ENCODE measurements around the gene PWWP2B.

The PWWP2B gene

GRCh38 chr10:132406750-132407149 lies 9.8 kb downstream of the PWWP2B start:
- H3K4me1 ChIP-seq (ENCODE audit: low read depth, poor library complexity, severe bottlenecking), result no peaks in the 10 kb centered on the region
- no peaks in the 10 kb centered on the region for H3K36me3 ChIP-seq (ENCODE audit: insufficient read depth)
- no peak overlapping the region for H3K4me3 ChIP-seq (IDR thresholded peaks at IDR 0.05; ENCODE audit: insufficient read depth, low read depth, low read length)
- no peak overlapping the region for H2AFZ ChIP-seq (ENCODE audit: low read depth)
- TF ChIP-seq, protein P1, sequence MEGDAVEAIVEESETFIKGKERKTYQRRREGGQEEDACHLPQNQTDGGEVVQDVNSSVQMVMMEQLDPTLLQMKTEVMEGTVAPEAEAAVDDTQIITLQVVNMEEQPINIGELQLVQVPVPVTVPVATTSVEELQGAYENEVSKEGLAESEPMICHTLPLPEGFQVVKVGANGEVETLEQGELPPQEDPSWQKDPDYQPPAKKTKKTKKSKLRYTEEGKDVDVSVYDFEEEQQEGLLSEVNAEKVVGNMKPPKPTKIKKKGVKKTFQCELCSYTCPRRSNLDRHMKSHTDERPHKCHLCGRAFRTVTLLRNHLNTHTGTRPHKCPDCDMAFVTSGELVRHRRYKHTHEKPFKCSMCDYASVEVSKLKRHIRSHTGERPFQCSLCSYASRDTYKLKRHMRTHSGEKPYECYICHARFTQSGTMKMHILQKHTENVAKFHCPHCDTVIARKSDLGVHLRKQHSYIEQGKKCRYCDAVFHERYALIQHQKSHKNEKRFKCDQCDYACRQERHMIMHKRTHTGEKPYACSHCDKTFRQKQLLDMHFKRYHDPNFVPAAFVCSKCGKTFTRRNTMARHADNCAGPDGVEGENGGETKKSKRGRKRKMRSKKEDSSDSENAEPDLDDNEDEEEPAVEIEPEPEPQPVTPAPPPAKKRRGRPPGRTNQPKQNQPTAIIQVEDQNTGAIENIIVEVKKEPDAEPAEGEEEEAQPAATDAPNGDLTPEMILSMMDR (conservative IDR thresholded peaks at IDR 0.05; ENCODE audit: low read depth, low read length), result no peak
- no peaks in the 10 kb centered on the region for H3K27me3 ChIP-seq (ENCODE audit: insufficient read depth, low read depth)
- peaks cover 6% of the 10 kb centered on the region; the same call in 1 of the 2 replicates for H3K79me2 ChIP-seq (ENCODE audit: insufficient read depth, low read depth)
- H3K27ac ChIP-seq, result no peak overlapping the region
- no peak overlapping the region for H3K9ac ChIP-seq
- no peak overlapping the region for H3K4me2 ChIP-seq
- H4K20me1 ChIP-seq (ENCODE audit: insufficient read depth), result no peaks in the 10 kb centered on the region

GRCh38 chr10:132407243-132407746 lies 10.3 kb downstream of the PWWP2B start:
- Histone ChIP-seq H3K79me2 (ENCODE audit: insufficient read depth, low read depth) (0 out of 2 replicates have a peak, but pooled peaks cover 4% of the 10 kb centered on the region), H3K4me2 (no peak overlapping the region), H3K4me1 (ENCODE audit: low read depth, poor library complexity, severe bottlenecking) (no peaks in the 10 kb centered on the region), H3K9ac (no peak overlapping the region), H3K36me3 (ENCODE audit: insufficient read depth) (no peaks in the 10 kb centered on the region), H3K4me3 (IDR thresholded peaks at IDR 0.05; ENCODE audit: insufficient read depth, low read depth, low read length) (no peak overlapping the region), H3K27me3 (ENCODE audit: insufficient read depth, low read depth) (no peaks in the 10 kb centered on the region), H3K27ac (no peak overlapping the region), H4K20me1 (ENCODE audit: insufficient read depth) (no peaks in the 10 kb centered on the region), H2AFZ (ENCODE audit: low read depth) (no peak overlapping the region)
- TF ChIP-seq, protein P1 (conservative IDR thresholded peaks at IDR 0.05; ENCODE audit: low read depth, low read length), result no peak

DNA sequence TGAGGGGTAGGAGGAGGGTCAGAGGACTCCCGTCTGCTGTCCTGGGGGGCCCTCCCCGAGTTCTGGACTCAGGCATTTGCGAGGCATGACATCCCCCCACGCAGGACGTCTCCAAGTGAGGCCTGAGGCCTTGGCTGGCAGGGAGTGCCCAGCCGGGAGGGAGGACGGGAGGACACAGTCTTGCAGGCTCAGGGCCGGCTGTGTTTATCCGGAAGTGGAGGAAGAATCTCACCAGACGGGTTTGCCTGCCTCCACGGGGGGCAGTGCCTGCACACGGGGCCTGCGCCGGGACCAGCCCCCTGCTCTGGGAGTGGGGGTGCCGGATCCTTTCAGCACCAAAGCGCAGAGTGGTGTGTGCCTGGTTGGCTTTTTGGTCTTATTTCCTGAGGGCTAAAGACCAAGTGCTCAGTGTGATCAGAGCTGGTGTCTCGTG lies 10.9 kb downstream of the PWWP2B start:
- no peak overlapping the region for H3K4me2 ChIP-seq
- H4K20me1 ChIP-seq (ENCODE audit: insufficient read depth), result no peaks in the 10 kb centered on the region
- no peaks in the 10 kb centered on the region for H3K27me3 ChIP-seq (ENCODE audit: insufficient read depth, low read depth)
- H3K79me2 ChIP-seq (ENCODE audit: insufficient read depth, low read depth), result 0 out of 2 replicates have a peak, but pooled peaks cover 4% of the 10 kb centered on the region
- H3K36me3 ChIP-seq (ENCODE audit: insufficient read depth), result no peaks in the 10 kb centered on the region
- H2AFZ ChIP-seq (ENCODE audit: low read depth), result no peak overlapping the region
- no peak overlapping the region for H3K4me3 ChIP-seq (IDR thresholded peaks at IDR 0.05; ENCODE audit: insufficient read depth, low read depth, low read length)
- H3K27ac ChIP-seq, result no peak overlapping the region
- H3K4me1 ChIP-seq (ENCODE audit: low read depth, poor library complexity, severe bottlenecking), result no peaks in the 10 kb centered on the region
- TF ChIP-seq, protein P1 (conservative IDR thresholded peaks at IDR 0.05; ENCODE audit: low read depth, low read length), result no peak
- H3K9ac ChIP-seq, result no peak overlapping the region

DNA sequence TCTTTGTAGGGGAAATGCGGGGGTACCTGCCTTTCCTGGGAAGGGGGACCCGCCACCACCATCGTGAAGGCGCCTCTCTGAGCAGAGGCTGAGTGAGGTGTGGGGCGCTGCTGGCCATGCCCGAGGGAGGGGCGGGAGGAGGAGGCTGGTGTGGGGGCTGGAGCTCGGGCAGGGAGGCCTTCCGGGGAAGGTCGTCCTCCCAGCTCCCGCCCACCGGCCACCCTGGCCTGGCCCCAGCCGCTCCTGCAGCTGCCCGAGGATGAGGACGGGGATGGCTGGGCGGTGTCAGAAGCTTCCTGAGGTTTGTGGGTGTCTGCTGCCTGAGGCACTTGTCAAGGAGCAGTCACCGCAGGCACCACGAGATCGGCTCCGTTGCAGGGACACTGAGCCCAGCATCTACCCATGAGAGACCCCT lies 11.4 kb downstream of the PWWP2B start:
- H3K4me2 ChIP-seq, result no peak overlapping the region
- no peak overlapping the region for H3K27ac ChIP-seq
- H3K9ac ChIP-seq, result no peak overlapping the region
- TF ChIP-seq, protein P1 (conservative IDR thresholded peaks at IDR 0.05; ENCODE audit: low read depth, low read length), result no peak
- no peaks in the 10 kb centered on the region for H4K20me1 ChIP-seq (ENCODE audit: insufficient read depth)
- no peak overlapping the region for H2AFZ ChIP-seq (ENCODE audit: low read depth)
- no peaks in the 10 kb centered on the region for H3K4me1 ChIP-seq (ENCODE audit: low read depth, poor library complexity, severe bottlenecking)
- no peaks in the 10 kb centered on the region for H3K27me3 ChIP-seq (ENCODE audit: insufficient read depth, low read depth)
- H3K4me3 ChIP-seq (IDR thresholded peaks at IDR 0.05; ENCODE audit: insufficient read depth, low read depth, low read length), result no peak overlapping the region
- no peaks in the 10 kb centered on the region for H3K36me3 ChIP-seq (ENCODE audit: insufficient read depth)
- 0 out of 2 replicates have a peak, but pooled peaks cover 1% of the 10 kb centered on the region for H3K79me2 ChIP-seq (ENCODE audit: insufficient read depth, low read depth)
